GM06990 (cell line): ENCODE results near the gene PML.

Experiments used
- DNase-seq: peaks from one replicate; pipeline ENCODE4 v3.0.0-alpha.2; 2011; ENCODE audit not compliant: insufficient read length; ENCODE audit errors: extremely low read depth
- H3K27me3 ChIP-seq: replicated peaks from 2 replicates; pipeline ENCODE4 v1.6.0; 2011; ENCODE audit warnings: low read length; ENCODE audit not compliant: control insufficient read depth, insufficient read depth
- H3K36me3 ChIP-seq: 2 replicates; pipeline ENCODE4 v1.5.1; 2011; ENCODE audit warnings: low read length; ENCODE audit not compliant: control insufficient read depth, insufficient read depth
- H3K4me3 ChIP-seq: replicated peaks from 2 replicates; pipeline ENCODE4 v1.5.1; 2011; ENCODE audit warnings: low read depth, mild to moderate bottlenecking, control low read depth, low read length
- TF ChIP-seq, protein P1 (sequence below): IDR thresholded peaks from 2 replicates; pipeline ENCODE4 v1.5.1; 2011; ENCODE audit warnings: low read length, control low read depth, mild to moderate bottlenecking, inconsistent platforms; ENCODE audit not compliant: insufficient read depth, poor library complexity, severe bottlenecking

Gene PML

DNA sequence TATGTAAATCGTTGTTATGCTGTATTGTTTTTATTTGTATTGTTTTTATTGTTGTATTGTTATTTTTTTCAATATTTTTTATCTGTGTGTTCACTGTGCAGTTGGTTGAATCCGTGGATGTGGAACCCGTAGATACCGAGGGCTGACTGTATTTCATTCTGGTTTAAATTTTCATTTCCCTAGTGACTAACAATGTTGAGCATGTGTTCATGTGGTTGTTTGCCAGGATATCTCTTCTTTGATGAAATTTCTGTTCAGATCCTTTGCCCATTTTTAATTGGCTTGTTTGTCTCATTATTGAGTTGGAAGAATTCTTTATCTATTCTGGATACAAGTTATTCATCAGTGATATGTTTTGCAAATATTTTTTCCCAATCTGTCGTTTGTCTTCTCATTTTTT, 32.1 kb upstream of the PML start:
- H3K36me3 ChIP-seq, result no peaks in the 10 kb centered on the region
- H3K4me3 ChIP-seq, result no peak overlapping the region
- DNase-seq, result no peak
- TF ChIP-seq, protein P1, sequence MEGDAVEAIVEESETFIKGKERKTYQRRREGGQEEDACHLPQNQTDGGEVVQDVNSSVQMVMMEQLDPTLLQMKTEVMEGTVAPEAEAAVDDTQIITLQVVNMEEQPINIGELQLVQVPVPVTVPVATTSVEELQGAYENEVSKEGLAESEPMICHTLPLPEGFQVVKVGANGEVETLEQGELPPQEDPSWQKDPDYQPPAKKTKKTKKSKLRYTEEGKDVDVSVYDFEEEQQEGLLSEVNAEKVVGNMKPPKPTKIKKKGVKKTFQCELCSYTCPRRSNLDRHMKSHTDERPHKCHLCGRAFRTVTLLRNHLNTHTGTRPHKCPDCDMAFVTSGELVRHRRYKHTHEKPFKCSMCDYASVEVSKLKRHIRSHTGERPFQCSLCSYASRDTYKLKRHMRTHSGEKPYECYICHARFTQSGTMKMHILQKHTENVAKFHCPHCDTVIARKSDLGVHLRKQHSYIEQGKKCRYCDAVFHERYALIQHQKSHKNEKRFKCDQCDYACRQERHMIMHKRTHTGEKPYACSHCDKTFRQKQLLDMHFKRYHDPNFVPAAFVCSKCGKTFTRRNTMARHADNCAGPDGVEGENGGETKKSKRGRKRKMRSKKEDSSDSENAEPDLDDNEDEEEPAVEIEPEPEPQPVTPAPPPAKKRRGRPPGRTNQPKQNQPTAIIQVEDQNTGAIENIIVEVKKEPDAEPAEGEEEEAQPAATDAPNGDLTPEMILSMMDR, result no peak
- no peaks in the 10 kb centered on the region for H3K27me3 ChIP-seq

DNA sequence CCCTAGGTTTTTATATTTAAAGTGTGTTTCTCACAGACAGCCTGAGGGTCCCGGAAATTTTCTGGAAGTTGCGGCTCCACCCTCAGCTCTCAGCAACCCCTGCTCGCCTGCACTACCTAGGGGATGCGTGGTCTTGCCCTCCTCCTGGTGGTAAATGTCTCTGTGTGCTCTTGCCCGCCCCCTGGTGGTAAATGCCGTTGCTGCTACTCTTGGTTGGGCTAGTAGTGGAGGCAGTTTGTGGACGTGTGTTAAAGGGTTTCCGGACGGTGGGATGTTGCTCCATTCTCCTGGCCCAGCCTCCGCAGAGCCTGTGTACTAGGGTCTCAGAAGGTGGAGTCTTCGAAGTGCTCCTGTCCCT, 29.8 kb upstream of the PML start:
- Histone ChIP-seq H3K4me3 (peak overlapping the region; percentile 16), H3K27me3 (no peaks in the 10 kb centered on the region), H3K36me3 (no peaks in the 10 kb centered on the region)
- DNase-seq, result no peak
- TF ChIP-seq, protein P1, result peak; percentile 97

DNA sequence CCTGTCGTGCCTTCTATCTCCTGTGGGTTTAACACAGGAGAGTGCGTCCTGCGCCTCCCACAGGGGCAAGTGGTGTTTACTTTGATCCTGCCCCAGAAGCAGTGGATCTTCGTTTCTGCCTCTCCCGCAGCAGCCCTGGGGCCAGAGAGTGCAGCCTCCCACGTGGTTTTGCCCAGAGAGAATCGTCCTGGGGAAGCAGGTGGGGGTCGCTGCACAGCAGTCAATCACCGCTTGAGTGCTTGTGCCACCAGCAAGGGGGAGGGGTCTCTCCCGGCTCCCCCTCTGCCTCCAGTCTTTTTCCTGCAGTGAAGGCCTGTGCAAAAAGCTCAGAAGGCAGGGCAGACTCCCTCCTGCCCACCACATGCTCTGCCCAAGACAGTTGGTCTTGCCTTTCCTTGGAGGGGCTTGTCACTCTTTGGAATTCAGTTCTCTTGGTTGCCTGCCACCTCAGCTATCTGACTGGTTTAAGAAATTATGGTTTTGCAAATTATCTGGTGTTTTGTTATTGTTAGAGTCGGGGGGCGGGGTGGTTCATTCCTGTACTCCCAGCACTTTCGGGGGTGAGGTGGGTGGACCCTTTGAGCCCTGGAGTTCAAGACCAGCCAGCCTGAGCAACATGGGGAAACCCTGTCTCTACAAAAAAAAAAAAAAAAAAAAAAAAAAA, 29.3 kb upstream of the PML start:
- H3K27me3 ChIP-seq, result no peaks in the 10 kb centered on the region
- no peaks in the 10 kb centered on the region for H3K36me3 ChIP-seq
- TF ChIP-seq, protein P1, result no peak
- H3K4me3 ChIP-seq, result peak overlapping the region; percentile 16
- peak; percentile 69 for DNase-seq

DNA sequence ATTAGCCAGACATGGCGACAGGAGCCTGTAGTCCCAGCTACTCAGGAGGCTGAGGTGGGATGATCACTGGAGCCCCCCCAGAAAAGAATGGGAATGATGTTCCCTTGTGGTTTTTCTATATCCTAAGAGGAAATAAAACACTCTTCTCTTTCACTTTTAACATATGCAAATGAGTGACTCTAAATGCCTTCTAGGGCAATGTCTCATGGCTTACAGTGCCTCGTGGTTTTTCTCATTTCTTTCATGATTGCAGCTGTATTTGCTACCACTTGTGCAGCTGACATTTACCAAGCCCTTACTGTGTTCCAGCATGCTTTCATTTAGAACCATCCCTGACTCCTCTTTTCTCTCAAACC, 28.8 kb upstream of the PML start:
- no peak overlapping the region for H3K4me3 ChIP-seq
- no peaks in the 10 kb centered on the region for H3K36me3 ChIP-seq
- TF ChIP-seq, protein P1, result no peak
- DNase-seq, result peak; percentile 50
- H3K27me3 ChIP-seq, result no peaks in the 10 kb centered on the region

DNA sequence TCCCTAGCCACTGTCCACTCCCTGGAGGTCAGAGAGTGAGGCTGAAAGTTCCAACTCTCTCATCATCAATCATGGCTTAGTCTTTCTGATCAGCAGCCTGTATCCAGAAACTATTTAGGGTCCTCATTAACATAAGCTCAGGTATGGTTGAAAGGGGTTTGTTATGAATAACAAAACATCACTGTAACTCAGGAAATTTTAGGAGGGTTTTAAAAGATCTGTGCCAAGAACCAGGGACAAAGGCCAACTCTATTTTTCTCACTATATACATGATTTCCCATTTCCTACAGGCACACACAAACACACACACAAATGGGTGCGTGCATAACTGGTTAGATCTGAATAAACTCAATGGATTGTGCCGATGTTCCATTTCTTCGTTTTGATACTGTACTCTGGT, 26.1 kb upstream of the PML start:
- no peak for DNase-seq
- Histone ChIP-seq H3K36me3 (no peaks in the 10 kb centered on the region), H3K4me3 (no peak overlapping the region), H3K27me3 (no peaks in the 10 kb centered on the region)
- TF ChIP-seq, protein P1, result no peak
